Erythroblast (primary cell): ENCODE measurements around the gene TMEM120B.

Source experiments
- GATA1 ChIP-seq: IDR thresholded peaks from 2 replicates; pipeline ENCODE4 v1.6.1; 2011; ENCODE audit warnings: low read depth, mild to moderate bottlenecking, control low read depth, low read length, moderate library complexity
- POLR2A ChIP-seq: IDR thresholded peaks from 2 replicates; pipeline ENCODE4 v1.6.1; 2011; ENCODE audit warnings: mild to moderate bottlenecking, low read length

DNA sequence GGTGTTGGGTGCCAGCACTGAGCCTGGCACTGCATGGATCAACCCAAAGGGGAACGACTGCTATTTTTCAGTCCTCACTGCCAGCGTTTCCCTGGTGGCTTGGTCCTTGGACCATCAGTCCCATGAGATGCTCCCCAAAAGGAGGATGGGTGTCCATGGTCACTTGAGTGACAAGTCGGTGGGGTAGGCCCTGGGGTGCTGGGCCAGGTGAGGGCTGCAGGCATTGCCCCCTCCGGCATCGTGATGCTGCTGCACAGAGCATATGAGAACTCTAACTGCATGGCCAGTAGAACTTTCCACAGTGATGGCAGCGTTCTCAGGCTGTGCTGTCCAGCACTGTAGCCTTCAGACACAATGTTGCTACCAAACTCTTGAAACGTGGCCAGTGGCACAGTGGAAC, 107.5 kb downstream of the TMEM120B start:
- no peak for TF ChIP-seq POLR2A
- no peak for TF ChIP-seq GATA1
